ENCODE results near the gene PRPSAP1. TPM values are rescaled to one million over a fixed set of nuclear protein-coding genes. Genes with fewer than 3 reads are reported as not detected.

PRPSAP1 gene
- total and polyA plus RNA-seq, 7 donors, result 34.7 to 70.3 (median 40.7) TPM

- DNase-seq, result no peak
- intact Hi-C loops (cut with DNase I), result no loop called here
- WGBS, 2 donors, result 67 to 78% methylated on average over 4 of the region's 4 CpGs
These were observed 86.6 kb downstream of the PRPSAP1 start for GRCh38 chr17:76267051-76267576.

GRCh38 chr17:76266244-76266938, 87.3 kb downstream of the PRPSAP1 start:
- Histone ChIP-seq H3K4me1 (peaks cover 0 to 62% (median 54%) of the 10 kb centered on the region in 4 donors), H3K27ac (peak overlapping the region; percentile 91 to 94 (median 92)), H3K27me3 (no peaks in the 10 kb centered on the region), H3K36me3 (peaks cover 6 to 24% (median 9%) of the 10 kb centered on the region in 4 donors), H3K9me3 (no peaks in the 10 kb centered on the region), H3K4me3 (peak overlapping the region; percentile 71 to 99 (median 93))
- 1% methylated on average over 12 of the region's 12 CpGs for WGBS, 2 donors
- TF ChIP-seq, protein P1, sequence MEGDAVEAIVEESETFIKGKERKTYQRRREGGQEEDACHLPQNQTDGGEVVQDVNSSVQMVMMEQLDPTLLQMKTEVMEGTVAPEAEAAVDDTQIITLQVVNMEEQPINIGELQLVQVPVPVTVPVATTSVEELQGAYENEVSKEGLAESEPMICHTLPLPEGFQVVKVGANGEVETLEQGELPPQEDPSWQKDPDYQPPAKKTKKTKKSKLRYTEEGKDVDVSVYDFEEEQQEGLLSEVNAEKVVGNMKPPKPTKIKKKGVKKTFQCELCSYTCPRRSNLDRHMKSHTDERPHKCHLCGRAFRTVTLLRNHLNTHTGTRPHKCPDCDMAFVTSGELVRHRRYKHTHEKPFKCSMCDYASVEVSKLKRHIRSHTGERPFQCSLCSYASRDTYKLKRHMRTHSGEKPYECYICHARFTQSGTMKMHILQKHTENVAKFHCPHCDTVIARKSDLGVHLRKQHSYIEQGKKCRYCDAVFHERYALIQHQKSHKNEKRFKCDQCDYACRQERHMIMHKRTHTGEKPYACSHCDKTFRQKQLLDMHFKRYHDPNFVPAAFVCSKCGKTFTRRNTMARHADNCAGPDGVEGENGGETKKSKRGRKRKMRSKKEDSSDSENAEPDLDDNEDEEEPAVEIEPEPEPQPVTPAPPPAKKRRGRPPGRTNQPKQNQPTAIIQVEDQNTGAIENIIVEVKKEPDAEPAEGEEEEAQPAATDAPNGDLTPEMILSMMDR (IDR thresholded peaks at IDR 0.05), result no peak
- DNase-seq, result no peak
- intact Hi-C loops (cut with DNase I), result loop anchor here (1.0 kb wide), 1 partner anchor 26 kb away; the partner anchor contains the start of gene RNF157

More at GRCh38 chr17:76267051-76267576, 86.6 kb downstream of the PRPSAP1 start:
- no peaks in the 10 kb centered on the region for H3K9me3 ChIP-seq
- H3K27ac ChIP-seq, result peak overlapping the region; percentile 91 to 94 (median 92)
- H3K27me3 ChIP-seq, result no peaks in the 10 kb centered on the region
- no peak for TF ChIP-seq EP300 (IDR thresholded peaks at IDR 0.05)
- TF ChIP-seq, protein P1 (IDR thresholded peaks at IDR 0.05), result no peak
- no peak for TF ChIP-seq POLR2A (IDR thresholded peaks at IDR 0.05)
- TF ChIP-seq POLR2AphosphoS5 (IDR thresholded peaks at IDR 0.05), result no peak
- H3K36me3 ChIP-seq, result peaks cover 6 to 24% (median 9%) of the 10 kb centered on the region in 4 donors
- peaks cover 0 to 69% (median 61%) of the 10 kb centered on the region in 4 donors for H3K4me1 ChIP-seq
- H3K4me3 ChIP-seq, result peak overlapping the region; percentile 71 to 99 (median 93)

DNA sequence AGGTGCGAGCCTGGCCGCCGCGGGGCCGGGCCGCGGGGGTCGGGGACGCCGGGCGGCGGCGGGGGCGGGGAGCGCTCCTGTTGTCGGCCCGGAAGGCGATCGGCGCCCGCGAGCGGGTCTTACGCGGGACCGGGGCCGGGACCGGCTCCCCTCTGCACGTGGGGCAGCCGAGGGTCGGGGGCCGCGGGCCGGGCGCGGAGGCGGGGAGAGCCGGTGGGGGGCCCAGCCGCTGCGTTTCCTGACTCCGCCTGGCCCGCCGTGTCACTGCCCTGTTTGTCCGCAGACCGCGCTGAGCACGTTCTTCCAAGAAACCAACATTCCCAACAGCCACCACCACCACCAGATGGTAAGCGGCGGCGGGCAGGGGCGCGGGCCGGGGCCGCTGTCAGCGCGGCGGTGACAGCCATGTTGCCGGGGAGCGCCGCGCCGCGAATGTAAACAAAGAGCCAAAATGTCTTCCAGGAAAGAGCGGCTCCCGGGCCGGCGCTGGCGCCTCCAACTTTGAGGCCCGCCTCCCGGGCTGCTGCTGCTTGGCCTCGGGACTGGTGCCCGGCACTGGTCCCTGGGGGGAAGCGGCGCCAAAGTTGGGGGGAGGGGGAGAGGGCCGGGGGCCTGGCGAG, 88.0 kb downstream of the PRPSAP1 start:
- H3K27me3 ChIP-seq, result no peaks in the 10 kb centered on the region
- peak overlapping the region; percentile 71 to 99 (median 93) for H3K4me3 ChIP-seq
- peaks cover 6 to 19% (median 7%) of the 10 kb centered on the region in 4 donors for H3K36me3 ChIP-seq
- intact Hi-C loops (cut with DNase I), result loop anchor here (1.0 kb wide), 1 partner anchor 25 kb away; the partner anchor contains the start of gene RNF157
- H3K9me3 ChIP-seq, result no peaks in the 10 kb centered on the region
- H3K27ac ChIP-seq, result peak overlapping the region; percentile 91 to 94 (median 92)
- peak; percentile 86 for DNase-seq
- 1% methylated on average over 76 of the region's 76 CpGs for WGBS, 2 donors
- H3K4me1 ChIP-seq, result peaks cover 0 to 56% (median 49%) of the 10 kb centered on the region in 4 donors
- TF ChIP-seq POLR2AphosphoS5 (IDR thresholded peaks at IDR 0.05) (peak in 2 of 4 donors; percentile 23 to 46), POLR2A (IDR thresholded peaks at IDR 0.05) (no peak)

GRCh38 chr17:76264755-76265623, 88.7 kb downstream of the PRPSAP1 start, which contains the start of gene UBALD2:
Gene UBALD2 (plus strand): TSS chr17:76265348. CDS start chr17:76265506, 158 bp downstream.
- intact Hi-C loops (cut with DNase I), result no loop called here
- Histone ChIP-seq H3K4me3 (peak within 1 kb of the TSS; percentile 71 to 99 (median 93)), H3K36me3 (peaks cover 0 to 12% (median 3%) of the 10 kb centered on the region in 4 donors), H3K9me3 (no peaks in the 10 kb centered on the region), H3K4me1 (peaks cover 0 to 52% (median 45%) of the 10 kb centered on the region in 4 donors), H3K27ac (peak within 1 kb of the TSS; percentile 91 to 94 (median 92)), H3K27me3 (no peaks in the 10 kb centered on the region)
- DNase-seq, result peak; percentile 100
- WGBS, 2 donors, result 0% methylated on average over 94 of the region's 94 CpGs
- TF ChIP-seq POLR2AphosphoS5 (IDR thresholded peaks at IDR 0.05), result peak; percentile 34 to 90 (median 88)
- TF ChIP-seq, protein P1 (IDR thresholded peaks at IDR 0.05), result no peak
- TF ChIP-seq POLR2A (IDR thresholded peaks at IDR 0.05), result peak in 1 of 2 donors; percentile 30
- no peak for TF ChIP-seq EP300 (IDR thresholded peaks at IDR 0.05)

All from sigmoid colon (tissue), 7 donors.